ENCODE results near the gene AGPAT1. TPM values are rescaled to one million over a fixed set of nuclear protein-coding genes. Genes with fewer than 3 reads are reported as not detected.

AGPAT1 gene
- polyA plus RNA-seq, 2 of the 4 experiments (the other 2 are of a cell fraction): 29.4 to 40.6 TPM

DNA sequence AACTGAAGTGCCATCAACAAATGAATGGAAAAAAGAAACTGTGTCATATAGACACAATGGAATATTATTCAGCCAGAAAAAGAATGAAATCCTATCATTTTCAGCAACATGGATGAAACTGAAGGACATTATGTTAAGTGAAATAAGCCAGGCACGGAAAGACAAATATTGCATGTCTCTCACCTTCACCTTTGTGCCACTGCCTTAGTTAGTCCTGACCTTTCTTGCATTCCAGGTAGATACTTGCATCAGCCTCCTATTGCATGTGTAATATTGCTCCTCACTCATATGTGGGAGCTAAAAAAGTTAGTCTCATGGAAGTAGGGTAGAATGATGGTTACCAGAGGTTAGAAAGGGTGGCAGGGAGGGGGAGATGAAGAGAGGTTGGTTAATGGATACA, 33.1 kb upstream of the AGPAT1 start:
- Histone ChIP-seq H3K4me1 (no peaks in the 10 kb centered on the region), H3K9me3 (no peaks in the 10 kb centered on the region), H3K4me3 (no peak overlapping the region), H3K27ac (no peak overlapping the region), H3K4me2 (no peak overlapping the region)
- DNase-seq (ENCODE audit: low read depth in 1 of 2, low spot score in 1 of 2) (no peak), FAIRE-seq (no peak), ATAC-seq (no peak)
- WGBS (ENCODE audit: missing lambda C conversion rate): 0% methylated on average over 1 of the region's 1 CpG
- ChIA-PET CTCF (no interaction called here), POLR2A (no interaction called here)
- TF ChIP-seq BHLHE40 (IDR thresholded peaks at IDR 0.05; ENCODE audit: low read depth, low read length): no peak
- TF ChIP-seq NFE2L2 (conservative IDR thresholded peaks at IDR 0.05; ENCODE audit: low read length): no peak
- TF ChIP-seq SMC3 (IDR thresholded peaks at IDR 0.05): no peak
- TF ChIP-seq GATA3 (IDR thresholded peaks at IDR 0.05; ENCODE audit: borderline replicate concordance): no peak
- no peak for TF ChIP-seq CHD2 (IDR thresholded peaks at IDR 0.05; ENCODE audit: low read length, partially characterized antibody)
- TF ChIP-seq, protein P1, sequence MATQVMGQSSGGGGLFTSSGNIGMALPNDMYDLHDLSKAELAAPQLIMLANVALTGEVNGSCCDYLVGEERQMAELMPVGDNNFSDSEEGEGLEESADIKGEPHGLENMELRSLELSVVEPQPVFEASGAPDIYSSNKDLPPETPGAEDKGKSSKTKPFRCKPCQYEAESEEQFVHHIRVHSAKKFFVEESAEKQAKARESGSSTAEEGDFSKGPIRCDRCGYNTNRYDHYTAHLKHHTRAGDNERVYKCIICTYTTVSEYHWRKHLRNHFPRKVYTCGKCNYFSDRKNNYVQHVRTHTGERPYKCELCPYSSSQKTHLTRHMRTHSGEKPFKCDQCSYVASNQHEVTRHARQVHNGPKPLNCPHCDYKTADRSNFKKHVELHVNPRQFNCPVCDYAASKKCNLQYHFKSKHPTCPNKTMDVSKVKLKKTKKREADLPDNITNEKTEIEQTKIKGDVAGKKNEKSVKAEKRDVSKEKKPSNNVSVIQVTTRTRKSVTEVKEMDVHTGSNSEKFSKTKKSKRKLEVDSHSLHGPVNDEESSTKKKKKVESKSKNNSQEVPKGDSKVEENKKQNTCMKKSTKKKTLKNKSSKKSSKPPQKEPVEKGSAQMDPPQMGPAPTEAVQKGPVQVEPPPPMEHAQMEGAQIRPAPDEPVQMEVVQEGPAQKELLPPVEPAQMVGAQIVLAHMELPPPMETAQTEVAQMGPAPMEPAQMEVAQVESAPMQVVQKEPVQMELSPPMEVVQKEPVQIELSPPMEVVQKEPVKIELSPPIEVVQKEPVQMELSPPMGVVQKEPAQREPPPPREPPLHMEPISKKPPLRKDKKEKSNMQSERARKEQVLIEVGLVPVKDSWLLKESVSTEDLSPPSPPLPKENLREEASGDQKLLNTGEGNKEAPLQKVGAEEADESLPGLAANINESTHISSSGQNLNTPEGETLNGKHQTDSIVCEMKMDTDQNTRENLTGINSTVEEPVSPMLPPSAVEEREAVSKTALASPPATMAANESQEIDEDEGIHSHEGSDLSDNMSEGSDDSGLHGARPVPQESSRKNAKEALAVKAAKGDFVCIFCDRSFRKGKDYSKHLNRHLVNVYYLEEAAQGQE (IDR thresholded peaks at IDR 0.05): no peak
- TF ChIP-seq RCOR1 (IDR thresholded peaks at IDR 0.05; ENCODE audit: low read depth, low read length): no peak
- no peak for TF ChIP-seq RFX5 (IDR thresholded peaks at IDR 0.05)
- TF ChIP-seq MAFK (IDR thresholded peaks at IDR 0.05; ENCODE audit: partially characterized antibody): no peak
- TF ChIP-seq RAD21 (conservative IDR thresholded peaks at IDR 0.05 in 1 of 2, IDR thresholded peaks at IDR 0.05 in 1 of 2): no peak
- TF ChIP-seq ZFP36 (IDR thresholded peaks at IDR 0.05; ENCODE audit: borderline replicate concordance, partially characterized antibody): no peak
- TF ChIP-seq, protein P2, sequence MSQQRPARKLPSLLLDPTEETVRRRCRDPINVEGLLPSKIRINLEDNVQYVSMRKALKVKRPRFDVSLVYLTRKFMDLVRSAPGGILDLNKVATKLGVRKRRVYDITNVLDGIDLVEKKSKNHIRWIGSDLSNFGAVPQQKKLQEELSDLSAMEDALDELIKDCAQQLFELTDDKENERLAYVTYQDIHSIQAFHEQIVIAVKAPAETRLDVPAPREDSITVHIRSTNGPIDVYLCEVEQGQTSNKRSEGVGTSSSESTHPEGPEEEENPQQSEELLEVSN (IDR thresholded peaks at IDR 0.05; ENCODE audit: borderline replicate concordance, low read depth): no peak
- no peak for TF ChIP-seq ESRRA (IDR thresholded peaks at IDR 0.05; ENCODE audit: borderline replicate concordance, low read length)
- no peak for TF ChIP-seq EHMT2 (IDR thresholded peaks at IDR 0.05; ENCODE audit: low read depth)
- no peak for TF ChIP-seq CHD4 (IDR thresholded peaks at IDR 0.05; ENCODE audit: borderline replicate concordance)
- TF ChIP-seq FOXS1 (CRISPR knock-in tag; IDR thresholded peaks at IDR 0.05): no peak
- TF ChIP-seq KDM5A (IDR thresholded peaks at IDR 0.05): no peak
- TF ChIP-seq, protein P3, sequence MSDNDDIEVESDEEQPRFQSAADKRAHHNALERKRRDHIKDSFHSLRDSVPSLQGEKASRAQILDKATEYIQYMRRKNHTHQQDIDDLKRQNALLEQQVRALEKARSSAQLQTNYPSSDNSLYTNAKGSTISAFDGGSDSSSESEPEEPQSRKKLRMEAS (IDR thresholded peaks at IDR 0.05): no peak

DNA sequence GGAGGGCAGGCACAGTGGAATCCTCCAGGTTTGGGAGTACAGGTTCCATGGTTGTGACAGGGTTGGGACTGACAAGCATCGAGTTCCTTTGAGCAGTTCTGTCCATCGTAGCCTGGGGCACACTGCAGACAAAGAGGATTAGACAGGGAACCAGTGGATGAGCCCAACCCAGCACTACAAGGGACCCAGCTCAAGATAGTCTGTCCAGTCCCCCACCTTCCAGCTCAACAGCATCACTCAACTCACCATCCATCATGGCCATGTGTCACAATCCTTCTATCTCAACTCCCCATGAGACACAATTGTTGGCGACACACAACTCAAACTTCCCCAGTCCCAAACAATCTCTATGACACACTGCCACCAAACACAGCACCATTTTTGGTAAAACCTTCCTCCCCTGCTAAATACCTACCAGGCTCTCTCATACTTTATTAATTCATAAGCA, 28.4 kb upstream of the AGPAT1 start:
- Histone ChIP-seq H3K9me3 (no peaks in the 10 kb centered on the region), H3K27ac (no peak overlapping the region), H3K4me2 (no peak overlapping the region), H3K4me1 (no peaks in the 10 kb centered on the region), H3K4me3 (no peak overlapping the region)
- TF ChIP-seq MYC (IDR thresholded peaks at IDR 0.05; ENCODE audit: borderline replicate concordance, low read length) (no peak), TFCP2L1 (CRISPR knock-in tag; IDR thresholded peaks at IDR 0.05) (no peak), PHF8 (IDR thresholded peaks at IDR 0.05; ENCODE audit: borderline replicate concordance, low read depth) (no peak), ZFP36 (IDR thresholded peaks at IDR 0.05; ENCODE audit: borderline replicate concordance, partially characterized antibody) (no peak), RFX5 (IDR thresholded peaks at IDR 0.05) (no peak), KDM1A (IDR thresholded peaks at IDR 0.05; ENCODE audit: low read depth) (no peak), RNF2 (IDR thresholded peaks at IDR 0.05; ENCODE audit: borderline replicate concordance, low read depth) (no peak), ZSCAN20 (CRISPR knock-in tag; IDR thresholded peaks at IDR 0.05) (no peak), HEYL (CRISPR knock-in tag; IDR thresholded peaks at IDR 0.05) (no peak), JUN (IDR thresholded peaks at IDR 0.05) (no peak), HOXB5 (CRISPR knock-in tag; IDR thresholded peaks at IDR 0.05) (no peak), MAFK (IDR thresholded peaks at IDR 0.05; ENCODE audit: partially characterized antibody) (no peak), TP53 (CRISPR knock-in tag; IDR thresholded peaks at IDR 0.05) (no peak), NR3C1 (IDR thresholded peaks at IDR 0.05) (no peak), FOXS1 (CRISPR knock-in tag; IDR thresholded peaks at IDR 0.05) (no peak)
- TF ChIP-seq, protein P4, sequence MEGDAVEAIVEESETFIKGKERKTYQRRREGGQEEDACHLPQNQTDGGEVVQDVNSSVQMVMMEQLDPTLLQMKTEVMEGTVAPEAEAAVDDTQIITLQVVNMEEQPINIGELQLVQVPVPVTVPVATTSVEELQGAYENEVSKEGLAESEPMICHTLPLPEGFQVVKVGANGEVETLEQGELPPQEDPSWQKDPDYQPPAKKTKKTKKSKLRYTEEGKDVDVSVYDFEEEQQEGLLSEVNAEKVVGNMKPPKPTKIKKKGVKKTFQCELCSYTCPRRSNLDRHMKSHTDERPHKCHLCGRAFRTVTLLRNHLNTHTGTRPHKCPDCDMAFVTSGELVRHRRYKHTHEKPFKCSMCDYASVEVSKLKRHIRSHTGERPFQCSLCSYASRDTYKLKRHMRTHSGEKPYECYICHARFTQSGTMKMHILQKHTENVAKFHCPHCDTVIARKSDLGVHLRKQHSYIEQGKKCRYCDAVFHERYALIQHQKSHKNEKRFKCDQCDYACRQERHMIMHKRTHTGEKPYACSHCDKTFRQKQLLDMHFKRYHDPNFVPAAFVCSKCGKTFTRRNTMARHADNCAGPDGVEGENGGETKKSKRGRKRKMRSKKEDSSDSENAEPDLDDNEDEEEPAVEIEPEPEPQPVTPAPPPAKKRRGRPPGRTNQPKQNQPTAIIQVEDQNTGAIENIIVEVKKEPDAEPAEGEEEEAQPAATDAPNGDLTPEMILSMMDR (IDR thresholded peaks at IDR 0.05): no peak
- TF ChIP-seq, protein P5, sequence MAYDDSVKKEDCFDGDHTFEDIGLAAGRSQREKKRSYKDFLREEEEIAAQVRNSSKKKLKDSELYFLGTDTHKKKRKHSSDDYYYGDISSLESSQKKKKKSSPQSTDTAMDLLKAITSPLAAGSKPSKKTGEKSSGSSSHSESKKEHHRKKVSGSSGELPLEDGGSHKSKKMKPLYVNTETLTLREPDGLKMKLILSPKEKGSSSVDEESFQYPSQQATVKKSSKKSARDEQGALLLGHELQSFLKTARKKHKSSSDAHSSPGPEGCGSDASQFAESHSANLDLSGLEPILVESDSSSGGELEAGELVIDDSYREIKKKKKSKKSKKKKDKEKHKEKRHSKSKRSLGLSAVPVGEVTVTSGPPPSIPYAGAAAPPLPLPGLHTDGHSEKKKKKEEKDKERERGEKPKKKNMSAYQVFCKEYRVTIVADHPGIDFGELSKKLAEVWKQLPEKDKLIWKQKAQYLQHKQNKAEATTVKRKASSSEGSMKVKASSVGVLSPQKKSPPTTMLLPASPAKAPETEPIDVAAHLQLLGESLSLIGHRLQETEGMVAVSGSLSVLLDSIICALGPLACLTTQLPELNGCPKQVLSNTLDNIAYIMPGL (CRISPR knock-in tag; IDR thresholded peaks at IDR 0.05; ENCODE audit: borderline replicate concordance): no peak
- DNase-seq (ENCODE audit: low read depth in 1 of 2, low spot score in 1 of 2) (no peak), ATAC-seq (no peak), FAIRE-seq (no peak)
- POLR2A ChIA-PET: interaction anchor here (1.9 kb wide), 1 partner anchor 9 kb away, joined by 4 read pairs; no protein-coding TSS in a partner anchor
- WGBS (ENCODE audit: missing lambda C conversion rate): 52% methylated on average over 3 of the region's 3 CpGs
- CTCF ChIA-PET: interaction anchor here (0.6 to 1.8 kb wide), 2 partner anchors 9 to 41 kb away, joined by 3 to 5 read pairs; no protein-coding TSS in a partner anchor
